Measurements from ENCODE around the gene FOXD4.
"Not testable (repeated sequence)": the region's sequence is repeated elsewhere in the genome, so short reads cannot be mapped to it uniquely, and the experiment has no call there.

DNA sequence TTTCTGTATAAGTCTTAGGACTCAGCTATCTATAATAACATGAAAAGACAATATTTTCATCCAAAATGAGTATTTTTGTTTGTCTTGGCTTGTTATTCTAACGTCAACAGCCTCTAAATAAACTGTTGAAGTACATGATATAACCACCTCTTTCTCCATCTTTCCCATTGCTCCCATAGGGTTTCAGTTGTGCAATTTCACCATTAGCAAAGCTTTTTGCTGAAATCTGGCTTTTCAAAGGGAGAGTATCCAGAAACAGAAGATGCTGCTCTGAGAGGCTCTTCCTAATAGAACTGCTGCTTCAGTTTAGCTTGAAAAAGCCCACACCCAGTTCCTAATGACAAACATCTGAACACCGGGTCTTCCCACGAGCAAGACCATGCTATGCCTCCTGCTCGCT, 31.1 kb downstream of the FOXD4 start:
- not testable (repeated sequence) for TF ChIP-seq CTCF (IDR thresholded peaks at IDR 0.05; ENCODE audit: low read depth, low read length); EZH2phosphoT487 (IDR thresholded peaks at IDR 0.05; ENCODE audit: low read depth)
